Measurements from ENCODE around the gene TRIM2. TPM values are rescaled to one million over a fixed set of nuclear protein-coding genes. Genes with fewer than 3 reads are reported as not detected.

TRIM2 gene
- polyA plus RNA-seq, 1 of the 3 experiments (the other 2 are of a cell fraction), result 16.4 TPM

GRCh38 chr4:153234885-153235284 is 30.6 kb downstream of the TRIM2 start:
- Histone ChIP-seq H3K36me3 (replicated peaks in 1 of 2; ENCODE audit: control insufficient read depth in 1 of 2, insufficient read depth in 2 of 2, low read length in 1 of 2) (peaks cover 5 to 13% of the 10 kb centered on the region in 2 experiments), H3K79me2 (ENCODE audit: insufficient read depth) (peaks cover 35% of the 10 kb centered on the region; the same call in 1 of the 2 replicates), H3K4me2 (peak overlapping the region; percentile 64), H2AFZ (ENCODE audit: low read depth) (no peak overlapping the region), H3K9ac (no peak overlapping the region), H3F3A (replicated peaks; ENCODE audit: insufficient read depth) (peaks cover 29% of the 10 kb centered on the region), H3K27ac (ENCODE audit: low read depth in 2 of 2, low read length in 1 of 2) (peak overlapping the region; percentile 84 to 88; a peak in 3 of 4 replicates), H4K20me1 (ENCODE audit: insufficient read depth) (no peaks in the 10 kb centered on the region; the same call in 1 of the 2 replicates), H3K9me3 (no peaks in the 10 kb centered on the region), H3K4me1 (ENCODE audit: control insufficient read depth in 1 of 2, insufficient read depth in 2 of 2, low read depth in 1 of 2, low read length in 1 of 2) (peaks cover 23 to 28% of the 10 kb centered on the region in 2 experiments; a peak in 3 of 4 replicates), H3K4me3 (ENCODE audit: low read depth in 2 of 2, low read length in 1 of 2) (0 out of 4 replicates have a peak overlapping the region, but pooled peaks of 1 of the 2 experiments have one; percentile 28), H3K27me3 (ENCODE audit: insufficient read depth) (no peaks in the 10 kb centered on the region), H3K9me2 (no peaks in the 10 kb centered on the region)
- ChIA-PET CTCF (no interaction called here), POLR2A (interaction anchor here (0.6 kb wide), 1 partner anchor 79 kb away, joined by 4 read pairs; no protein-coding TSS in a partner anchor)
- 65% methylated on average over 2 of the region's 2 CpGs for WGBS (ENCODE audit: low lambda C conversion rate)
- DNase-seq, result no peak
- TF ChIP-seq PBX3 (IDR thresholded peaks at IDR 0.05) (peak; percentile 94), MAX (IDR thresholded peaks at IDR 0.05; ENCODE audit: low read depth) (no peak), NRF1 (IDR thresholded peaks at IDR 0.05; ENCODE audit: low read depth, low read length) (no peak), POLR2AphosphoS5 (IDR thresholded peaks at IDR 0.05; ENCODE audit: low read depth, low read length) (peak; percentile 32; the same call in 1 of the 2 replicates), YY1 (IDR thresholded peaks at IDR 0.05; ENCODE audit: low read depth) (no peak), JUND (IDR thresholded peaks at IDR 0.05) (peak; percentile 83), EP300 (IDR thresholded peaks at IDR 0.05; ENCODE audit: borderline replicate concordance in 1 of 2, low read depth in 1 of 2, low read length in 1 of 2) (peak; percentile 51 to 60; a peak in 3 of 4 replicates), CHD2 (IDR thresholded peaks at IDR 0.05; ENCODE audit: low read length, partially characterized antibody) (no peak), USF2 (IDR thresholded peaks at IDR 0.05; ENCODE audit: borderline replicate concordance, low read depth, low read length) (no peak), FOXM1 (IDR thresholded peaks at IDR 0.05; ENCODE audit: low read depth) (no peak), RXRA (IDR thresholded peaks at IDR 0.05; ENCODE audit: borderline replicate concordance, low read depth) (no peak), GATA2 (CRISPR knock-in tag; IDR thresholded peaks at IDR 0.05) (no peak), TCF12 (IDR thresholded peaks at IDR 0.05) (peak; percentile 71), GABPA (IDR thresholded peaks at IDR 0.05; ENCODE audit: low read depth) (no peak), FOXJ3 (CRISPR knock-in tag; IDR thresholded peaks at IDR 0.05) (no peak), FOSL2 (IDR thresholded peaks at IDR 0.05; ENCODE audit: borderline replicate concordance, low read depth) (peak; percentile 78; the same call in 1 of the 2 replicates), NFIC (IDR thresholded peaks at IDR 0.05; ENCODE audit: borderline replicate concordance) (peak; percentile 35; the same call in 1 of the 2 replicates), MXI1 (IDR thresholded peaks at IDR 0.05; ENCODE audit: low read depth, low read length) (no peak), RFX5 (IDR thresholded peaks at IDR 0.05; ENCODE audit: low read length) (no peak), REST (IDR thresholded peaks at IDR 0.05; ENCODE audit: low read depth, low read length) (no peak), SMC3 (IDR thresholded peaks at IDR 0.05; ENCODE audit: low read depth, low read length) (no peak)
